ENCODE measurements around the gene ASXL2.
"Not testable (repeated sequence)": the region's sequence is repeated elsewhere in the genome, so short reads cannot be mapped to it uniquely, and the experiment has no call there.

Gene ASXL2

GRCh38 chr2:25711675-25712354, 166.5 kb downstream of the ASXL2 start:
- DNase-seq (ENCODE audit: low read depth) = no peak
- TF ChIP-seq CTCF (conservative IDR thresholded peaks at IDR 0.05; ENCODE audit: low read length) = no peak
- no peak overlapping the region for H3K4me3 ChIP-seq (ENCODE audit: low read length)

- H3K4me3 ChIP-seq (ENCODE audit: low read length) = no peak overlapping the region
- DNase-seq (ENCODE audit: low read depth) = no peak
- TF ChIP-seq CTCF (conservative IDR thresholded peaks at IDR 0.05; ENCODE audit: low read length) = no peak
These were observed 167.5 kb downstream of the ASXL2 start for GRCh38 chr2:25710750-25711149.

- no peak for DNase-seq (ENCODE audit: low read depth)
- no peak overlapping the region for H3K4me3 ChIP-seq (ENCODE audit: low read length)
- no peak for TF ChIP-seq CTCF (conservative IDR thresholded peaks at IDR 0.05; ENCODE audit: low read length)
These were observed 168.9 kb downstream of the ASXL2 start for GRCh38 chr2:25709349-25709748.

- no peak for DNase-seq (ENCODE audit: low read depth)
- H3K4me3 ChIP-seq (ENCODE audit: low read length) = no peak overlapping the region
- no peak for TF ChIP-seq CTCF (conservative IDR thresholded peaks at IDR 0.05; ENCODE audit: low read length)
These were observed 170.2 kb downstream of the ASXL2 start for GRCh38 chr2:25707927-25708590.

GRCh38 chr2:25705575-25705974, 172.7 kb downstream of the ASXL2 start:
- not testable (repeated sequence) for H3K4me3 ChIP-seq (ENCODE audit: low read length); DNase-seq (ENCODE audit: low read depth)

- no peak for TF ChIP-seq CTCF (conservative IDR thresholded peaks at IDR 0.05; ENCODE audit: low read length)
- no peak for DNase-seq (ENCODE audit: low read depth)
- H3K4me3 ChIP-seq (ENCODE audit: low read length) = no peak overlapping the region
These were observed 176.5 kb downstream of the ASXL2 start for GRCh38 chr2:25701801-25702200.

GRCh38 chr2:25700221-25700660, 178.0 kb downstream of the ASXL2 start:
- peak; percentile 76 for TF ChIP-seq CTCF (conservative IDR thresholded peaks at IDR 0.05; ENCODE audit: low read length)
- no peak overlapping the region for H3K4me3 ChIP-seq (ENCODE audit: low read length)
- peak; percentile 42 for DNase-seq (ENCODE audit: low read depth)

All from AG10803 (cell line).